Stimulated activated CD8-positive, alpha-beta memory T cell treated with anti-CD3 and anti-CD28 coated beads, Interleukin-15, amount 100 ng/mL, for 1 hour (primary cell): ENCODE measurements around the gene MAST4.
"Not testable (repeated sequence)": the region's sequence is repeated elsewhere in the genome, so short reads cannot be mapped to it uniquely, and the experiment has no call there.

Source experiments
- DNase-seq: peaks from one replicate; pipeline ENCODE4 v3.0.0-alpha.2; 2020; ENCODE audit warnings: low read depth

Gene MAST4

DNA sequence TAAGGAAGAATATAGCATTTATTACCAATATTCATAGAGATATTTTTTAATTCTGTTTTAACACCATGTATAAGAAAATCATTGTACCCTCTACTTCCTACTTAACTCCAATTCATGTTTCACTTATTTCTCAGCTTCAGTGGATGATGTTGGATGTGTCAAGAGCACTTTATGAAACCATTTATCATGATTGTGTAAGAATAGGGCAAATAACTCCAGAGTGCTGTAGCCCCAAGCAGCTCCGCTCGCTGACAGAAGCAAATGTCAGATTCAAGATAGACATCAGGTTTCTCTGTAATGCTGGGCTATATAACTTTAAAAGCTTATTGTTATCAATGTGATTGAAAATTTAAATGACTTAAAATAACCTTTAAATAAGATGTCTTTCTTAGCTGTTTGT is 50.4 kb downstream of the MAST4 start:
- DNase-seq: no peak

DNA sequence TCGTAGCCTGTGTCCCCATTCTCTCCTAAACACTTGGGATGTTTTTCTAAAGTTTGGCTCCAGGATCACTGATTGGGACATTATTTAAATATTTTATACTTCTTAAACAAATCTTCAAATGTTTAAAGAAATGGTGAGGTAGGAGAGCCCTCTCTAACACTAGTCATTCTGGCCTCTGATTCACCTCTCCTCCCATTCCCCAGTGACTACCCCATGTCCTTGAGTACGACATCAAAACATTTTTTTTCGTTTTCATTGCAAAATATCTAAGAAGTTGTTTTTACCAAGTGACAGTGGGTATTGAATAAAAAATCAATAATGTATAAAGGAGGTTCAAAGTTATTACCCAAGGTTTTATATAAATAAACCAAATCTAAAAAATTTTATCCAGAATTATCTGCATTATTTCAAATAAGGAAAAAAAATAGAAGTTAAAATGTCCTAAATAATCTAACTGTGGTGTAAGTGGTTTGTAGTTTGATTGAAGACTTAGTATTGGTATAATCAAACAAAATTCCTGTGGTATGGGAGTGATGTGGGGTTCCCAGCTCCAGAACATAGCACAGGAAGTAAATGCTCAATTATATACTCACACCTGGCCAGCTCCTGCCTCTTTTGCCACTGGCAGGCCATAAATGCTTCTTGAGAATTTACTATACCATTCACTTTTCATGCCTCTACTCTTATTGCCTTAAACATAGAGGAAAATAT is 51.1 kb downstream of the MAST4 start:
- DNase-seq: no peak

DNA sequence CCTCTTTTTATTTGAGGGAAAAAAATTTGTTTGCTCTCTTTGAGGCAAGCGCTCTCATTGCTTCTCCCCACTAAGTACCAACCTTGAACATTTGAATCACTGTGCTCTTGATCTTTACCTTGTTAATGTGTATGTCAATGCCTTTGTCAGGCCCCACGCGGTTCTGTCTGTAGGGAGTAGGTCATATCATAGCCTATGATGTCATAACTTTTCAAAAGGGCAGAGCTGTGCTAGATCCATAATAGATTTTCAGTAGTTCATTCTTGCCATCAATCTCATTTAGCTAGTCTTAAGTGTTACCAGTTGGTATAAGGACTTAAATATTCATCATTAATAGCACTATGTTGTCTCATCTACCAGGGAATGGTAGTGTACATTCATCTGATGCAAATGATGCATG is 56.6 kb downstream of the MAST4 start:
- no peak for DNase-seq

DNA sequence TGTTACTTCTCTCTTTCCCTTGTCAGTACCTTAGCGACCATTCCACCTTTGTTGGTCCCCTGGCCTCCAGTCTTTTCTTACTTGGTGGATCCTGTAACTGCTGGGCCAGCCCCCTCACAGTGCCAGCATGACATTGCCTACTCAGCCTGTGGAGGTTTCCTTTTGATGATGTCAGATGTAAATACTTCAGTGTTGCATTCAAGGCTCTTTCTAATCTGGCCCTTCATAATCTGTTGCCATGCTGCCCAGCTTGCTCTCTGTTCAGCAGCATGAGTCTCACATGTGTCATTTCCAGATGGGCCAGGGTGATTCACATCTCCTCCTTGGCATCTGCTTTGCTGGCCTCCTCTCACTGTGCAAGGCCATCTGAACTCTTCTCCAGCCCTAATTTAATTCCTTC is 57.1 kb downstream of the MAST4 start:
- DNase-seq: no peak

DNA sequence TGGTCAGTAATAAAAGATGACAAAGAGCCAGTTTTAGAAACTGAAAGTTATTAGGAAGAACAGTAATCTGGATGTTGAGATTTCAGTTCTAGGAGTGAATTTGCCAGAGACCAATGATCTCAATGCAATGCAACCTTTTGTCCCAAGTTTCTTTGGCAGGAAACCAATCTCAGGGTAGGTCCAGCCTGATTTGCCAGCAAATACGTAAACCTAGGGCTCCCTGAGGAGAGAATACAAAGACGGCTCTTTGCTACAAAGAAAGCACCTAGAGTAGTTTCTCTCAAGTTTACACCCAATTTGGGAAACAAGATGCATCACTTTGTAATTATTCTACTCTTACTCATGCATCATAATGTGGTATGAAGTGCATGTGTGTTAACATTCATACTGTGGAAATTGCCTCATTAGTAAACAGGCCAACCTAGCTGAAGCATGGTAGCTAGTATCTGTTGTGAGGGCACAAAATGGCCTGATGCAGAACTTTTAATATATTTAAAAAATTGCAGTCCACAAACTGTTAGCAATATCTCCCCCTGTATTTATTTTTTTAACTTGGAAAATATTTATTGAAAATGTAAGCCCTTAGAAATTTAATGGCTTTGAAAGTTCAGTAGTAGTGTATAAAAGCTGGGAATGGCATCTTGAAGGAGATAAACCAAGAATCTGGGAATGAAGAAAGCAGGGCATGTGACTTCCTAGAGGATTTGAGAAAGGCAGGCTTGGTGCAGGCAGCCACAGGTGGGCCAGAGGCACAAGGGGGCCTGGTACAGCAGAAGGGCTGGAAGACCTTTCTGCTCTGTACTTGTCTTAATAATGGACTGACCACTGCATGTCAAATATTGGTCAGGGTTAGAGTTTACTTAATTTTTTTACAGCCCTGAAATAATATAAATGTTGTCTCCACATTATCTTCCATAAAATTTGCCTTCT is 59.5 kb downstream of the MAST4 start:
- no peak for DNase-seq

DNA sequence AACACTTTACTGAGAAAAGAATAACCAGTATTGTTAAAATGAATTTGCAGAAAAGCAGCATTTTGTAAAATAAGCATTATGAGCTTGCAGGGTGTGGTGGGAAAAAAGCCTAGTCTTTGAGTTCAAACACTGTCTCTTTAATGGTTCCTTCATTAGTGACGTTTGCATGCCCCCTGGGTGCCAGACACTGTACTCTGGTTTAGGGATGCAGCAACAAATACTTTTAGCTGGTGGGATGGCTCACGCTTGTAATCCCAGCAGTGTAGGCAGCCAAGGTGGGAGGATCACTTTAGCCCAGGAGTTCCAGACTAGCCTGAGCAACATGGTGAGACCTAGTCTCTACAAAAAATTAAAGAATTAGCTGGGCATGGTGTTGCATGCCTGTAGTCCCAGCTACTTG is 62.3 kb downstream of the MAST4 start:
- no peak for DNase-seq

DNA sequence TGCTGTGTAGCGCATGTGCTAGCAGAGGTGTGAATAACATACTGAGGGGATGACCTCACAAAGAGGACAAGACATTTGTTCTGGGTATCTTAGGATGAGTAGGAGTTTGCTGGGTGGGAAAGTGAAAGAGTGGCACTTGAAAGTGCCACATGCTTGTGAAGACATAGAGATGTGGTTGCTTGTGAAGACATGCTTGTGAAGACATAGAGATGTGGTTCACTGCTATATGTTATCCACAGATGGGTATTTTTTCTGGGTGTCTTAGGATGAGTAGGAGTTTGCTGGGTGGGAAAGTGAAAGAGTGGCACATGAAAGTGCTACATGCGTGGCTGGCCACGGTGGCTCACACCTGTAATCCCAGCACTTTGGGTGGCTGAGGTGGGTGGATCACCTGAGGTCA is 63.6 kb downstream of the MAST4 start:
- DNase-seq: no peak

DNA sequence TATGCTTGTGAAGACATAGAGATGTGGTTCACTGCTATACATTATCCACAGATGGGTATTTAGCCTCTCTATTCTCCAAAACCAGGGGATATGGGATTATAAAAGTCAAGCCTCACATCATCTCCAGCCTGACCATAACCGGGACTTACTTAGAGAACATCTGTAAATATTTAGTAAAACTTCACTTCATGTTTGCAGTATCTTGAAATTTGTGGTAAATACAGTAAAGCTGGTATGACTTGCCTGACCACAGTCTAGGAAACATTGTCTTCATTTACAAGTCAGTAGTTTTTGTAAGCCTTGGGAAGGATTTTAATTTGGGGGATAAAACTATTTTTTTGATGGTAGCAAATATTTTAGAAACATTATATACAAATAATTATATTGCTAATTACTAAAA is 64.2 kb downstream of the MAST4 start:
- no peak for DNase-seq

DNA sequence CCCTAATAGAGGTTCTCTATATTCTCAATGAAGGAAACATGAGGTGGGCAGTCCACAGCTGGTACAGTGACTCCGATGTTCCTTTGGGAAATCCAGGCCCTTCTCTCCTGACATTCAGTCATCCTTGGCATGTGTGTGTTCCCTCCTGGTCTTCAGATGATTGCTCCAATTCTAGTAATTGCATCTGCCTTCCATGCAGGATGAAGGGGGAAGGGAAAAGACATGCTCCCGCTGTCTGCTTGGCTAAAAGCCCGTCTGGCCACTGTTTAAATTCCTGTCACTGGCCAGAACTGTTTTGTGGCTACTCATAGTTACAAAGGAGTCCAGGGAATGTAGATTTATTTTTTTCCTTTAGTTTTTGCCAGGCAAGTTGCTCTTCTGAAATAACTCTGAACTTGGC is 65.0 kb downstream of the MAST4 start:
- no peak for DNase-seq

DNA sequence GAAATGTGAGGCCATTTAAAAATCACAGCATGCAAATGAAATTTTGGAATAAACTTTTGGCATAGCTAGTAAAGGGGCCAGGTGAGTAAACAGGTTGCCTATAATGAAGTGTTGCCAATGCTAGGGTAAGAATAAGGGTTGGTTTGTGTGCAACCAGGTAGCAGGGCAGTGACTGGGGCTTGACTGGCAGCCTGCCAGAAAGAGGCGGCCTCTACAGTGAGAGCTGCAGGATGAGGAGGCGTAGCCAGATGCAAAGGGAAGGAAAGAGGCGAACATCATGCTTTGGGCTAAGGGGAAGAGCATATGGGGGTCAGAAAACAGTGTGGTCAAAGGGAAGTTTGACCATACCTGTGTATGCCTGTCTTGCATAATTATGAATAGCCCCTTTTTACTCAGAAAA is 70.6 kb downstream of the MAST4 start:
- DNase-seq: no peak

DNA sequence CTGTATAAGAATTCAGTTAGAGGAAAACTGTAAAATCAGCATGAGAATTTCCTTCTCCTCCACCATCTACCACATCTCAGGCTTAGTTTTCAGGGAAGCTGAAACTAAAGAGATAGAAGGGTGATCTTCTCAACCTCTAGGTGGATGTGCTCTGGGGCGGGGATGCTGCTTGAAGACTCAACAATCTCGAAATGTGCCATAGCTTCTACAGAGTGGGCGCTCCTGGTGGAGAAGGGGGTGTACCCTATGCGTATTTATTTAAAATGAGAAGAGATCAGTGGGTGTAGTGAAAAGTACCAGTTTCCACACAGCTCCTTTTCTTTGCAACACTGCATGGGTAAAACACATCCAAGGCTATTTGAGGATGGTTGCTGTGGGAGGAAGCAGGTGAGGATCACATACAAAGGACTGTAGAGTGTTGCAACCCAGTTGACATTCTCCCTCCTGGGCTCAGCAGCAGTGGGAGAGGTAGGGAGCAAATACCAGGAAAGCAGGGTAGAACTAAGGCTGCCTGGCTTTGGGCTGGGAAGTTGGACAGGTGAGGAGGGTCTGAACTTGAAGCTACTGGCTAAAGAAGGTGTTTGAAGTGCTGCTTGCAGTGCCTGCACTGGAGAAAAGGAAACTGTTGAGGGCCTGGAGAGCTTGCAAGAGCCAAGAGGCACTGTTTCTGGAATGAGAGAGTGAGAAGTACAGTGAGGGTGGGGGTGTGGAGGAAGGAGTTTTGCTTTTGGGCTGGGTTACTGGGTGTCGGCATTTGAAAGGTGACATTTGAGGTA is 73.1 kb downstream of the MAST4 start:
- DNase-seq: no peak

DNA sequence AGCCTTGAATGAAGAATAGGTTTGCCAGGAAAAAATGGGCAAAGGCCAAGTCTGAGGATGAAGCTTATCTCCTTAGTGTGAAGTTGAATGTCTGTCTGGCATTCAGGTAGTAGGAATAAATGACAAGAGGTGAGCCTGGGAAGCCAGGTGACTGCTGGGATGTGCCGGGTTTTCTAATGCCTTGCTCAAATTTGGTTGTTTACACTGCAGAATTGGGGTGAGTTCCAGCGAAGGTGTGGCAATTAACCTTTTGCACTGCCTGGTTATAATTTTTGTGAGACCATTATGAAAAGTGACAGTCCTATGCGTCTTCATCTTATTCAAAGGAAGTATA is 73.6 kb downstream of the MAST4 start:
- no peak for DNase-seq

DNA sequence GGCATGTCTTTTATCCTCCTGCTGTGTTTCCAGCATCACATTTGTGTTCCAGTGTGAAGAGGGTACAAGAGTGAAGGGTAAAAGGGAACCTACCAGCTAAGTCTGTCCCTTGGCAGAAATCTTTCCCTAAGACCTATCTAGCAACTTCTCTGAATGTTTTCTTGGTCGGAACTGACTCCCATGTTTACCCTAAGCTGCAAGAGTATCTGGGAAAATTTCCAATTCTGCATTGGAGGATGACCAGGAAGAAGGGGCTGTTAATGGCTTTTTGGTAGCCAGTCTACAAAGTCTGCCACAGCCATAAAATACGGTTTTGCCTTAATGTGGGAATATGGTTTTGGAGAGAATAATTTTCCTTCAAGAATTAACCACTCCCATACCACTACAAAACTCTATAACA is 75.1 kb downstream of the MAST4 start:
- no peak for DNase-seq

DNA sequence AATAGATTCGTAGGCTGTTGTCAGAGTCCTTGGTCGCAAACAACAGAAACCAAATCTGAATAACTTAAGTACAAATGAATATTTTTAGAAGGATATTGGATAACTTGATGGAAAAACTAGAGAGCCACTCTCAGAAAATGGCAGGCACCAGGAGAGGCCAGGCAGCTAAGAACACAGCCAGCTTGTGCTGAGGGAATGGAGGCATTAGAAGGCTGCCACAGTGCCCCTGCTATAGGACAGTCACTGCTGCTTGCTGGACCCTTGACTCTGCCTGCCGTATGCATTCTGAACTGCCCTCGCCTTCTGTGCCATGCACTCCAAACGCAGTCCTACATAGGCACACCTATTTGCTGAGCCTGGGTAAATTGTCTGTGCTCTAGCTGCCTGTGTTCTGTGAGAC is 78.6 kb downstream of the MAST4 start:
- DNase-seq: no peak

DNA sequence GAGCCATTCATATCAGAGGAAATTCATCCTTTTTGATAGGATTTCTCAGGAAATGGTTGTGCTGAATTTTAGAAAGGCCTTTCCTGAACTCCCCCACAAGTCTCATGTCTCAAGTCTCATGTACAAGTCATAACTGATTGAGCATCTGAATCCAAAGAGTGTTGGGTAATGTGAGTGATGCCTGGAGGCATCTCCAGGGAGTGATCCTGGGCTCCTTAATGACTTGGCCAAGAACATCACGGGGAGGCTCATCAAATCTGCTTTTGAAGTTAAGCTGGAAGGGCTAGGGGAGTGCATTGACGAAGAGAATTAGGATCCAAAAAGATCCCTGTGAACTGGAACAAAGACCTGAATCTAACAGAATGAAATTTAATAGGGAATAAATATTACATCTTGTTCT is 79.2 kb downstream of the MAST4 start:
- no peak for DNase-seq

DNA sequence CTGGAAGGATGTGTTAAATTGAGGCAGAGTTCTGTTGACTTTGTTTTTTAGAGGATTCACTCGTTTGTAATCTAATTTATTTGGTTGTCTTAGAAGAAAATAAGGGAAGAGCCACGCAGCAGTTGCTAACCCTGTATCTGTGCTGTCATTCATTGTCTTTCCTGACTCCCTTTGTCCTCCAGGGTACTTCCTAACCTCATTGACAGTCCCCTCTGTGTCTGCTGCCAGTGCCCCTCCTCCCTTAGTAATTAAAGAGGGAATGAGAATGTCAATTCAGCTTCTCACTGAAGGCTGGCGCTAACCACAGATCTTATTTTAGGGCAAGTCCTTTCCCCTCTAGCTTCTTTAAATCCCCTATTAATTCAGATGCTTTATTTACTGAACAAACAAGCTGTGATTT is 84.0 kb downstream of the MAST4 start:
- DNase-seq: no peak

DNA sequence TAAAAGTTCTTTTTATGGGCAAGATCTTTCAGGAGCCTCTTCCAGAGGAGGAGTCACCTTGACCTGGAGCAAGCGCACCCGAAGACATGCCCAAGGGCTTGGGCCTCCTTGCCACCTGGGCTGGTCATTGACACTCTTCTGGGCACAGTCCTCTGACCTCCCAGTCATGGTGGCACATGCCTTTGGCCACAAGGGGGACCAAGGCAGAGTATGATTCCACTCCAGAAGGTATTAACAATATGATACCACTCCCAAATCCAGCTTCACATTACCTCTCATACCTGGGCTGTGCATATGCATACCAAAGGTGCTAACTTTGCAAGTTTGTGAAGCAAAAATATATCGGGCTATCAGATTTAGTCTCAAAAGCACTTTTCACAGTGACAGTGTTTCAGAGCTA is 84.6 kb downstream of the MAST4 start:
- DNase-seq: no peak

DNA sequence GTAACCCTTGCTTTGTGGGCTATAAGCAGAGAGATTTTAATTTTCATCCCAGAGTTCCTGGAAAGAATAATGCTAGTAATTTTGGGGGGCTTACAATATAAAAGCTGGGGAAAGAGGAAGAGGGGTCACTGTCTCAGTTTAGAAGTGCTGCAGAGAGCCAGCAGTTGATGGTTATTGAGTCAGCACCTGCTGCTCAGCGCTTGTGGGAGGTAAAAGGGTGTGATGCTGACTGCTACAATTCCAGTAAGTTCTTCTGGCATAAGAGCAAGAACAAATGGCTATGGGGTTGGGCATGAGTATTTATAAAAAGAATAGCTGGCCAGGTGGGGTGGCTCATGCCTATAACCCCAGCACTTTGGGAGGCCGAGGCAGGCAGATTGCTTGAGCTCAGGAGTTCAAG is 88.5 kb downstream of the MAST4 start:
- DNase-seq: no peak

DNA sequence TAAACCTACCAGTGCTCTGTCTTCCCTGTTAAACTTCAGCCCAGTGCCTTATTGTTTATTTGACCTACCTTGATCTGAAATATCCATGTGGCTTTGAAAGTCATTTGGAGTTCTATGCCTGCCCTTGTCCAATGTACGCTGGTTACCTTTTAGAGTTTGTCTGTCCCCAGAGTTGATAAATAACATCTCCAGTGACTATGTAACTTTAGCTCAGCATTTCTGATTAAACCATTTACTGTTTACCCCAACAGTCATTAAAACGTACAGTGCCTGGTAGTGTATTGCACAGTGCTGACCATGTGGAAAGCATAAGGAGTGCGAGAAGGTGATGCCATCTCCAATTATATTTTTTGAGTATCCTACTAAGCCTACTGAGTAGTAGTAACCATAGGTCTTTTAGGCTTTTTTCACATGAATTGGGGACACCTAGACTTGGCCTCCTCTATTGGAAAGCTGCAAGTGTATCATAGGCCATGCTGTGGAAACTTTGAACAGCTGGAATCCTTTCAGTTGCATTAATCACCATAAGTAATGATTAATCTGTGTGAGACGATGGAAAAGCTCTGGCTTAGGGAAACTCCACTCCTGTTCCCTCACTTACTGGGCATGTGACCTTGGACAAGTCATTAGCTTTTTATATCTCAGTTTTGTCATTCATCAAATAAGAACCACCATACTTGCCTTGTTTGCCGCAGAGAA is 93.5 kb downstream of the MAST4 start:
- no peak for DNase-seq

DNA sequence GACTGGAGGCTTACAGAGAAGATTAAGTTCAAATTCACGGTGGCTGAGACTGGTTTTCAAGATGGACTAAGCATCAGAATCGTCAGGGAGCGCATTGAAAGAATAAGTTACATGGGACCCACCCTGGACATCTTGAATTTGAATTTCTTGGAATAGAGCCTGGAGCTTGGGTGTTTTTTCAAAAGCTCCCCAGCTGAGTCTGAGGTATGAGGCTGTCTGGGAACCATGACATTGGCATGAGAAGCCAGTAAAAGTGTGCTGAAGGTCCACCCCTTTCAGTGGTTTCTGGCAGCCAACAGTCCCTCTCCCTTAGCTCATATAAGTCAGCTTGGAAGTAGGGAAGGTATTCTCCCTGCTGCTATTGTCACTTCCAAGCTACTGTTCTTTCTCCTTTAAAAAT is 97.8 kb downstream of the MAST4 start:
- no peak for DNase-seq

DNA sequence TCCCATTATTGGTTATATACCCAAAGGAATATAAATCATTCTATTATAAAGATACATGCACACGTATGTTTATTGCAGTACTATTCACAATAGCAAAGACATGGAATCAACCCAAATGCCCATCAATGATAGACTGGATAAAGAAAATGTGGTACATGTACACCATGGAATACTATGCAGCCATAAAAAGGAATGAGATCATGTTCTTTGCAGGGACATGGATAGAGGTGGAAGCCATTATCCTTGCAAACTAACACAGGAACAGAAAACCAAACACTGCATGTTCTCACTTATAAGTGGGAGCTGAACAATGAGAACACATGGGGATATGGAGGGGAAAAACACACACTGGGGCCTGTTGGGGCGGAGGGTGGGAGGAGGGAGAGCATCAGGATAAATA is 99.6 kb downstream of the MAST4 start:
- not testable (repeated sequence) for DNase-seq

DNA sequence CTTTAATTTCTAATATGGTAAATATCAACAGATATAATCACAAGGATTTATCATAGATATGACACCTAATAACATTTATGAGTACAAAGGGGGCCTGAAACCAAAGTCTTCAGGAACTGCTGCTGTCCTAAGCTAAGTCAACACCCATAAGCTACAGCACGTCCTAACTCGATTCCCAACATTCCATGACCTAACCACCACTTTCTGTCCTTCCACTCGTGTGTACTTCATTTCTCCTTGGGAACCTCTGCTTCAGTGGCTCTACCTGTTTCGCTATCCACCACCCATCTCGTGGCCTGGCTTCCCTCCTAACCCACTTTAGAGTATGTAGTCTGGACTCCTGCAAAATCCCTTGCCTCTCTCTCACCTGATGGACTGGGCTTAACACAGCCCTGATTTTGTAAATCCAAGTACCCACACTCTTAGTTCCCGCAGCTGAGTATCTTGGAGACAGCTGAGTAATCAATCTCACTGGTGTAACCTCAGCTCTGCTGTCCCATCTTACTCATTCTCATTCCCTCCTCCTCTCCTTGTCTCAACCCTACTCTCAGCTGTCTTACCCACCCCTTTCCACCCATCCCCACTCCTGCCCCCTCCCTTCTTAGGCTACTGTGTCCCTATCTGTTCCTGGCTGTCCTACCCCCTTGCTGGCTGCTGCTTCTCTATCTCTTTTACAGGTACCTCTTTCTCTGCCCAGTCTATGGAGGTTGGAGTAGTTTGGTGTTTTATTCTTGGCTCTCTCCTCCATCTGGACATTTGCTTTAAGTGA is 101.8 kb downstream of the MAST4 start:
- DNase-seq: no peak
